NOMO-1 treated with dmso at 0.1 percent for 144 hours (cell line): Measurements from ENCODE around the gene PTGR3.

Experiments
- DNase-seq: peaks from one replicate; lab custom pipeline; 2025; ENCODE audit not compliant: unreplicated experiment; lab: John Stamatoyannopoulos, UW

PTGR3 gene

DNA sequence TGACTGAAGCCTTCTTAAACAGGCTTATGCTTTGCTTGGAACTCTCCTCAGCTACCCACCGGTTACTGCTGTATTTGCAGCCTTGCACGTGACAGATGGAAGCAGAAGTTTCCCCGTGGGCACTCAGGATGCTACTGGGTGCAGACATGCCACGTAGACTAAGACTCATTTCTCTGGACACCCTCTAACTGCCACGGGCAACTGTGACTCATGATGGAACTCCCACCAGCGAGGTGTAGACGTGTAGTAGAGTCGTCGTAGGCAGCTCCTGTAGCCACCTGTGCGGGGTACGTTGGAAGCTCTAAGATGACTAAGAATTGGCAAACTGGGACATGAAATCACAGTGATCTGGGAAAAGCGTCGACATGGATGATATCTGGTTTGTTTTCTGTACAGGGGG, 29.2 kb upstream of the PTGR3 start:
- no peak for DNase-seq

DNA sequence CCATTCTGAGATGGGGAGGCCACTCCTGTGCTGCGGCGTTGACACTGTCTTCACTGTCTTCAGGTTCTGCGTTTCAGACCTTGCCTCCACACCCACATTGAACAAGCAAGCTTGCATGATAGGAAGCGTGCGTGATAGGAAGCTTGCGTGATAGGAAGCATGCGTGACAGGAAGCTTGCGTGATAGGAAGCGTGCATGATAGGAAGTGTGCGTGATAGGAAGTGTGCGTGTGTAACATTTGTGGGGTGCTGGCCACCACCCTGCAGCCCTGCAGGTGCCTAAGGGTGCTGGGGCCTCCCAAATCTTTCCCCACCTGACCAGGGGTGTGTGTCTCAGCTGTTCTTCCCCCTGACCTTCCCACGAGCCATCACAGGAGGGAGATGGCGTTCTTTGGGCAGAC, 27.0 kb upstream of the PTGR3 start:
- DNase-seq, result no peak

DNA sequence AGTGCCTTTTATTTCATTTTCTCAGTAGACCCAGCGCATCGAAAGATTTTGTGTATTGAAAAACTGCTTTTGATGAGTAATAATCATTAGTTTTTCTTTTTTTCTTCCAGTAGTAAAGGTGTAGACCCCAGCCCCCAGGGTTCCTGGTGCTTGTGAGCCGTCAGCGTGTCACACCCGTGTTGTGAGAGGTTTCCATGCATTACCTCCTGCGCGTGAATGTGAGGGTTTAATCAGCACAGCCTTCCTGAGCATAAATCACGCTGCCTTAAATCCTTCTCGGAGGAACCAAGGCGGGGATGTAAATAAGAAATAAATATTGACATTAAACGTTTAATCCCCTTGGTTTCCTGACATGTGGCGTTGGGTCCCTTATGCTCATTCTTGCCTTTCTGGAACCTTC, 26.0 kb upstream of the PTGR3 start:
- no peak for DNase-seq

DNA sequence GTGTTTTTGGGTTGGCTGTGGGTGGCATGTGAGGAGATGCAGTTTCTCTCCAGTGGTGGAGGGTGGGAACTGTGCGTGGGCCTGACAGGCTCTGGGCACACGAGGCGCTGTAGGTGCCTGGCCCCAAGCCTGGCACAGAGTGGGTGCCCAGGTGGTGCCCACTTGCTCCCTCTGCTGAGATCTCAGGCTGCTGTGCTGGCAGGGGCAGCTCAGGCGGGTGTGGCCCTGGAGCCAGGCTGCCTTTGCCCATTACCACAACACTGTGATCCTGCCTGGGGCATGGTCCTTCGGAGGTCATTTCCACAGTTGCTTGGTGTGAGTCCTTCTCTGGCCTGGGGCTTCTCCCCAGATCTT, 22.1 kb upstream of the PTGR3 start:
- DNase-seq, result no peak

DNA sequence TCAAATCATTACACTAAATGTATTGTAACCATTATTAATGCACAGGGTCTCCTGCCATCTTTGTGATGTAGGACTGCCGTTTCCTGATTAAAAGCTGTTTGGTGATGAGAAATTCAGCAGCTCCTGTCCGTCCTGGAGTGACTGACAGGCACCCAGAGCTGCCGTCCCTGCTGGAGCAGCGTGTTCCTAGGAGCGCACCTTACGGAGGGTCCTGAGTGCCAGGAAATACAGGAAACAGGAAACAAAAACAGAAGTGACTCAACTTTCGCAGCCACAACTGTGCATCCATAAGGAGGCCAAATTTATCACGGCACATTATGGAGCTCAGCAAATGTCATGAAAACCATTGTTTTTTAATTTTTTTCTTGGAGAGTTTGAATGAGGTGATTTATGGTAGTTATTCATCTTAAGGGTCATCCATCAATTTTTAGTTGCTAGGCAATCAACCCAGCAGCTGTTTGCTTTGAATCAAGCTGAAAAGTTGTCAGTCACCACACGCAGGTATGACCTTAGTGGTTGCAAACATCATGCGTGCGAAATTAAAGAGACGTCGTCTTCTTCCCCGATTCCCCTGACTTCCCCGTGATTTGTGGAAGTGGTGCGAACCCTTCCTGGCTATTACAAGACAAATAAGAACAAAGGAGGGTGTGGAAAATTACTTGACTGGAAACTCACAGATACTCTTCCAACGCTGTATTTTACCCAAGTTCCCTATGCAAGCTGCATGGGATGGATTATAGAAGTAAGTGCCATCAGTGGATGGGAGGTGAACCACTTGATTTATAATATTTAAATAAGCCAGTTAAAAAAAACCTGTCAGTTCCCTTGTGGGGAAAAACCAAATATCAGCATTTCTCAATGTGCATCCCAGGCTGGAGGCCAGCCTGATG, 21.5 kb upstream of the PTGR3 start:
- no peak for DNase-seq

DNA sequence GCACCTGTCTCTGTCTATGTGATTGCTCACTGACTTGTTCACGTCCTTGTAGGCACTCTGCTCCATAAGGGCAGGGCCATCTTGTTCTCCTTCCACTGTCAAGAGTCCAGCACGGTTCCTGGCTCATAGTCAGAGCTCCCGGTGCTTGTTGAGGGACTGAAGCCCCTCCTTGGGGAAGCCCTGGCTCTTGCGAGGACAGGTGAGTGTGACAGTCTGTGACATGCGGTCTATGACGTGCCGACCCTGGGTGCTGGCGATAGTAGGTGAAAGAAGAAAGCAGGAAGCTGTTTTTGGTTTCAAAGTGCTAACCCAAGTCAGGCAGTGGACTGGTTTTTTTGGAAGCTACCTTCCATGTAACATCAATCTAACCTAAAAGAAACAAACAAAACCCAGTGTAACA, 20.5 kb upstream of the PTGR3 start:
- DNase-seq, result no peak

DNA sequence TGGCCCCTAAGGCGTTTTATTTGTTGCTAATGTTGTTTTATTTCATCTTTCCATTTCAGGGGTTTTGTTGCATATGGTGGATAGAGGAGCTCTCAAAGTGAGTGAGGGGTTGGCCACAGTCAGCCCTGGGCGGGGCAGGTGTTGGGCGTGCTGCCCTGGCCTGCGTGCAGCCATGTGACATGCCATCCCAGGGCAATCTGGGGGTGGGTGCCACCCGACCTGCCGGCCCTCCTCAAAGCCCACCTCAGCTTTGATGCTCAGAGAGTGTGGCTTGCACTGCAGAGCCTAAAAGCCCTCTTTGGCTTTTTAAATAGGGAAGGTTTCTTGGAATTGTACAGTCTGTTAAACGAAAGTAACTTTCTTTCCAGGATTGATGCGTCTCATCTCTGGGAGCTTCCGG, 20.0 kb upstream of the PTGR3 start:
- DNase-seq, result no peak

DNA sequence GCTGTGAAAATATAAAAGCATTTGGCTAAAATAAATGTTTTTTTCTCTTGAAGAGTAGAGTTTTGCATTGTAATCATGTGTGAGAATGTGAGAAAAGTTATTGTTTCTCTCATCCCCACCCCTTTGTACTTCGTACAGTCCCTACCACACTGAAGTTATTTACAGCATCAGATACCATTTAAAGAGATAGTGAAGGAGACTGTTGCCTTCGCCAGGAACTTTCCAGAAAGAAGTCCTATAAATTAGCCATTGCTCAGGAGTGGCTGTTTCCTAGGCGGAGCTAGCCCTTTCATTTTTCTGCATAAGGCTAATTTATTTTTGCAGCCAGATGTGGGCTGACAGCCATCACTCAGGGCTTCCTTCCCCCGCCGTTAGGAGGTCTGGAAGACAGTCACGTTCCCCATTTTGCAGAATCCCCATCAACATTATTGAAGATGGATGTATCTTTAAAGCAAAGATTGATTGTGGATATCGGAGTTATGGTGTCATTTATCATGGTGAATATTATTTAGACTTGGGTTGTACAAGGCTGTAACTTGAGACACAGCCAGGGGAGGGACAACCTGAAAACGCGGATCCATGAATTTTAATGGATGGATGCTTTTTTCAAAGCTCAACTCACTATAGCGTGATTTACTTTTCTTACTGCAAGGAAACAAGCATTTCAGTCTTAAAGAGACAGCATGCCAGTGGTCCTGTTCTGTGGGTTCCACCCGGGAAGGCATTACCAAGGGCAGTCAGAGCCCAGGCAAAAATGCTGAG, 18.8 kb upstream of the PTGR3 start:
- no peak for DNase-seq

DNA sequence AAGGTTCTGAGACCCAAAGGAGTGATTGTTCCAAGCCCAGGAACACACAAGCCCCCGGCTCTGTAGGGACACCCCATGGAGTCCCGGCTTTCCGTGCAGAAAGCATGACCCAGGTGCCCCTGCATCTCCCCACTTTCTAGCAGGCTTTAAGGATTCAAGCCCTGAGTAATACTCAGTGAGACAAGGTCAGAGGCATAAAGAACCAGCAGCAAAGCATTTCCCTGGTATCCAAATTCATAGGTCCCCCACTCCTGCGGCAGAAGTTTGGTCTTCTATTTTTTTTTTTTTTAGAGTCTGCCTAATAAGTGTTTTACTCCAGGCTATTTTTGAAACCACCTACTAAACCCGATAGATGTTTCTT, 18.0 kb upstream of the PTGR3 start:
- DNase-seq, result no peak

DNA sequence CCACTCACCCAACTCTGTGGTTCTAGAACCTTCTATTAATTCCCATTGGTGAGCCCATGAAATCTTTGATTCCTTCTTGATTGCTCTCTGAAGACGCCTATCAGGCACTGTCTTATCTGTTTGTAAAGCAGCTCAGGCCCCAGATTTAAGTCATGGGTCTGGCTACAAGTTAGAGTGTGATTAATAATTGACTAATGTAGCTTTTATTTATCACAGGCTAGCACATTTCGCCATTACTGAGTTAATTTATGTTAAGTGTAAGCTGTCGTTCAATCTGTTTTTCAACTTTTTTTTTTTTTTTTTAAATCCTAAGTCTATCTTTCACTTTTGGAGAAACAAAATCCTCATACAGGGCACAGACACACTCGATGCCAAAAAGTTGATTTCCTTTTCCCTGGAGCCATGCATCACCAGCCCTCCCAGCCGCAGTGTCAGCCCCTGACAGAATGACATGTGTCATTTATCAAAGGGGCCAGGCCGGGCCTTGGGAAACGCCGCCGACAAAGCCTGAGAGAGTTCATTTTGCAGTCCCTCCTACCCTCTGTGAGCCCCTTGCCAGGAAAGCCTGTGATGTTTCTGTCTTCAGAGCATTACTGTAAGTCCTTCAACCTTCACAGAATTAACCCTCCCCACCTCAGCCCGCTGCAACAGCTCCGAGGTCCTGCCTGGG, 17.5 kb upstream of the PTGR3 start:
- DNase-seq, result no peak

DNA sequence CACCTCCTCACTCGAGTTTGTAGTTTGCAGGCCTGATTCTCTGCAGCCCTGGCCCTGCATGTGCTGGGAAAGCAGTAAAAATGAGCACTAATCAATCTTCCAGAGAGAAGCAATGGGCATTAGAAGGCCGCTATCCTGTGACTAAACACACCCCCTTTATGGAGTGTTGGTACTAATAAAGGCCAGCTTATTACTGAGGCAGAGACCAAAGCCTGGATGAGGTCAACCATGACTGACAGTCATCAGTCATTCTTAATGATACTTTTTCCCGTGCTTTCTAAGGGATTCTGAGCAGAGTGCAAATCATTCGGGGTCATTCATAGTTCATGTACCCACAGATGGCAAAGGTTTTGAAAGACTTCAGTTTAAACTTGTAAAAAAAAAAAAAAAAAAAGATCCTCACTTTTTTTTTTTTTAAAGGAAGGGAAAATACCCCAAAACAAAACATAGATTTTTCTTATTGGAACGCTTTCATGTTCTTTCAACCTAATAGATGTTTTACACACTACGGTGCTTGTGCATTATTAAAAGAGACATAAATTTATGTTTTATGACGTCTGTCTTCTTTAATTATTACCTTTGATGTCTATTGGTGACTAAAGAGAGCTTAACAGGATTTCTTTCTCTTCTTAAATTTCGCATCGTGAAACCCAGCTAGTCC, 14.9 kb upstream of the PTGR3 start:
- DNase-seq, result no peak

DNA sequence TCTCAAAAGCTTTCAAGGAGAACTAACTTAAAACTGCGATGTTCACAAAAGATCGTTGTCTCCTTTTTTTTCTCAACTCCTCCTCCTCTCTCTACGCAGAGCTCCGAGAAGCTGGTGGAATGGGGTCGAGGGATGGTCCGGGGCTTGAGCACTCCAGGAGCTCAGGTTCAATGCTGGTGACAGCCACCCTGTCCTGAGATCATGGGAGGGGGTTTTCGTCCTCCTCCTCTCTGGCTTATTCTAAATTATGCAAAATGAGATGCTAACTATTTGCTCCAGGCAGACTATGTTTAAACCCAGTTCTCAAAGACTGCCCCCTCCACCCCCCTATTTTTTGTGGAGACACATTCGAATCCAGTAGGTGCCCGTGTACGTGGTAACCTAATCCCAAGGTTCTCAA, 13.5 kb upstream of the PTGR3 start:
- no peak for DNase-seq

DNA sequence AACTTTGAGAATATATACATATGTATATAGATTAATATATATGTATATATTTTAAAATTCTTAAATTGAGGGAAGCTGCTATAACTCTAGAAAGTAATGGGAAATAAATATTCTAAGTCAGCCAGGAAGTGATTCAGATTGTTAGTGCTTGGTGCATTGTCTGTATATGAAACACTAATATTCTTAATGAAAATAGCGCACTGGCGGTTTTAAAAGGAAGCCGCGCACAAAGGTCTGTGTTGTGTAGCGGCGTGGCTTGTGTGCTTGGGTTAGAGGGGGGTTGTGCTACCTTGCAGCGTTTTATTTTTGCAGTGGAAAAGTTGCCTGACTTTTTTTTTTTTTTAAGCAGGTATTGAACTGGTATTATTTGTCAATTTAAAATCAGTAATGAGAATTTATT, 13.0 kb upstream of the PTGR3 start:
- no peak for DNase-seq

DNA sequence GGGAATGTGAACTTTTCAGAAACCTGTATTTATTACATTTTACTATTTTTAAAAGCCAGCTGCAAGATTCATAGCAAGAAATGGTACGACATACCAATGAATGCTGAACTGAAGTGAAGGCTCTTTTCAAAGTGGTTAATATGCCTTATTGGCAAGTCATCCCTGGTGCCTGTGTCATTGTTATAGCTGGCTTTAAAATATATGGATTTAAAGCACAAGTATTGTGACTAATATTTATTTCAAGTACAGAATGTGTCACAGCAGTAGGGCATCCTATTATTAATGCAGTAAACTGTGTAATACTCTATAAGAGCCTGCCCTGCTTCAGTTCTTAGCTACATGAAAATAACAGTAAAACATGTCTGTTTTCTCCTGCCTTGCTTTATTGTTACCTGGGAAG, 12.5 kb upstream of the PTGR3 start:
- DNase-seq, result no peak

DNA sequence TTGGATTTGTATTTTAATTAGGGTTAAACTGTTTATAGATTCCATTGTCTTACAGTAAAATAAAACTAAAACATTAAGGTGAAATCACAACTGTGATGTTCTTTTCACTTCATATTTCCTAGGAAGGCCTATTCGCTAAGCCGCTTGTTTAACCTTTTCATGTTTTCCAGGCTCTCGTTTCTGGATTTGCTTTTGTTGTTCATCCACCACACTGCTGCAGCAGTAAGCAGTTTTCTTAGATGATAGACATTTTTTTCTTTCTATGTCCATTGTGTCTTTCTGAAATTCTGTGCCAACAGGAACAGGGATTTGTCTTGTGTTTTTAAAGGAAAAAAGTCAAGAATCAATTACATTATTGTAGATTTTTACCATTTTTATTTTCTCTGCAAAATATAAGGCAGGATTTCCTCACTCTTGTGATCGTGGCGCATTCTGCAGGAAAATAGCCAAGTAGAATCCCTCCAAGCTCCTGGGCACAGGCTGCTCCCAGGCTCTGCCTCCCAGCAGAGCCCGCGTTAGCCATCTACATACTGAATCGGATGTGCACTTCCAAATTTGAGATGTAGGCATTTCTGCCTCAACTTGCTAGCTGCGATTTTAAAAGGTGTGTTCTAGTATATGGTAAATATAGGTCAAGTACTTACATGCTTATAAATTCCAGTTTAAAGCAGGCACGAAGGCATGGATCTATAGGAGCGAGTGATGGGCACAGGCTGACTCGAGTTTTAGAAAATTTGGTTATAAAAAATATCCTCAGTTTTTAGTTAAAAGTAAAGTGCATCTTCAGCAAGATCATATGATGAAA, 11.8 kb upstream of the PTGR3 start:
- DNase-seq, result no peak

DNA sequence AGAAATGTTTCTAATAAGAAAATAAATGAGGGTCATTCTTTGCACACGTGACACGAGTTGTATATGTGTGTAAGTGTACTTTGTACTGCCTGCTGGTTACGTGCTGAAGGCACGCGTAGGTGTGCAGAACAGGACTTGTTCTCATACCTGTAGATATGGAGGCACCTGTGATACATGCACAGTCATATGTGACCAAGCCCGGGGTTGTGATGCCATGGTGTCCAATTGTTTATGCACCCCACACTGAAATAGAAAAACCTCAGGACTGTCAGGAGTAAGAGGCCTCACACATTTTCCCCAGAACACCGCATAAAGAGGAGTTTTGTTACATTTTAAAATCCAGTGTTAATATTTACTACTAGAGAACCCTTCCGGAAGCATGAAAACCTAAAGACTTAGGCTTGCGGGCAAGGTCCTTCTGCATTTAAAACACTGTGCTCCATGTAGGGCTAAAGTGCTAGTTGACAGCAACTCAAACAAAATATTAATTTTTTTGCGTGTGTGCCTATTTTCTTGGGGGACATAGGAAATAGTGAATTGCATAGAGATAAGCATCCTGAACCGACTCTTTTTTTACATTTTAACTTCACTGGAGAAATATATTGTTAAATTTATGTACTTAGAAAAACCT, 10.9 kb upstream of the PTGR3 start:
- no peak for DNase-seq

DNA sequence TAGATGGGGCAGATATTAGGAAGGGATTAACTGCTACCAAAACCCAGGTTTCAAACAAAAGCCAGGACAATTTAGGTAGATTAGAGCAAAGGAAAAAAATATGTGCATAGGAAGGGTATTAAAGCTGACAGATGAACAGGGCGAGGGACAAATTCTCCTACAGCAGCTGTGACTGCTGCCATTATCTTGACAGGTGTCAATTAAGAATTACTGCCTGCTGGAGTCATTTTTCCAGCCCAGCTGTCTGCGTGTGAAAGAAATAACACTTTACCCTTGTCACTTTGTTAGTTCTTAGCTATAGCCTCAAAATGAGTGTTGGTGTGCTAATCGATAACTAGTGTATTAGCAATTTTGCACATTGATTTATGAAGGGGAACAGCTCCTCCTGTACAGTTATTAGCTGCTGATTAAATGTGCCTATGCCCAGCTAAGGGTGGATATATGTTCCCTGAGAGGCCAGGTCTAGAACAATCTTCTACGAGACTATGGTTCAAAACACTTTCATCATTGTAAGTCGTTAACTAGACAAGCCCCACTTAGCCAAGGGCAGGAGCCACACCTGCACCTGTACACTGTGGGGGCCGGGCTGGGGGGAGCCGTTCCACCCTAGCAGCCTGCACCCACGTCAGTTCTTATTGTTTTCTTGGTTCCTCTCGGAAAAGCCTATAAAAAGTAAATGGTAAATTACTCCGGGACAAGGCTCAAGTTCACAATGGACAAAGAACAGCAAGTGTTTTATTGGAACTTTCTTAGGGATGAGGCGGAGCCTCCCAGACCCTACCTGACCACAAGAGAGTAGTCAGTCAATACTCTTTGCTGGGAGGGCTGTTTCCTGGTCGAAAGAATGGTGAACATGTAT, 9.4 kb upstream of the PTGR3 start:
- DNase-seq, result no peak

DNA sequence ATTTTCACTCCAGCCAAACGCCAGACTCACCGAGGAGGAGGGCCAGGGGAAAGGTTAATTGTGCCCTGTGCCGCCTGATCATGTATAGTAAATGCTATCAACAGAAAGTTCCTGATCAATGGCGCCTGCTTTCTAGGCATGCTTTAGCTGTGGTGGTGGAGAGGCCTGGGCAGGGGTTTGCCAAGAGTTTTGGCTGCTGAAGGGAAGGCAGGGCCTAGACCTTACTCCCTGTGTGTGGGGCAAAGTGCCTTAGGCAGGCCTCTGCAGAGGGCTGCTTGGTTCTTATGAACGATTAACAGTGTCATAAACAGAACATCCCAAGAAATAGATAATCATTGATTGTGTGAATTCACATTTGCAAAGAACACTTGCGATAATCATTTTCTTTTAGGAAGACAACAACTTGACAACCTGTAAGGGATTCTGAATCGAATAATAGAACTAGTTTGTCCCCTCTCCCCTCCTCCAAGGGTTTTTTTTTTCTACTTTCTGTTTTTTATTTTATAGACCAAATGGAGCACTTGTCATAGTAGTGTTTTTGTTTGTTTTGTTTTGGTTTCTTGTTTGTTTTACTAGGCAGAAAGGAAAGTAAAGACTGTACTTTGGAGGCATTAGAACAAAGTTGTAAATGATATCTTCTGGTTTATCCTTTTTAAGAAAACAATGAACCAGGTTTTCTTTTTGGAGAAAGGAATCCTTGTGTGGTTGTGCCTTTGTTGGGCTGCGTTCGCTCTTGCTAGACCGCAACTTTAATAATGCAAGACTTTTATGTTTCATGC, 8.2 kb upstream of the PTGR3 start:
- DNase-seq, result no peak
